KMS-11 (cell line): ENCODE data around the gene ADPRH.

ENCODE experiments used
- H2AFZ ChIP-seq: fragments of 200-600 bp; sonication (generic); 2 replicates; pipeline ENCODE4 v1.6.1; 2016; ENCODE audit warnings: antibody characterized with exemption, mixed run types, low read depth
- H3K27ac ChIP-seq: fragments of 200-600 bp; sonication (generic); 2 replicates; pipeline ENCODE4 v1.6.1; 2016; ENCODE audit warnings: mild to moderate bottlenecking, mixed run types
- H3K27me3 ChIP-seq: fragments of 200-600 bp; sonication (generic); 2 replicates; pipeline ENCODE4 v1.6.1; 2017; ENCODE audit warnings: mild to moderate bottlenecking, low read depth, mixed run types, moderate library complexity; ENCODE audit not compliant: insufficient read depth
- H3K36me3 ChIP-seq: fragments of 200-600 bp; sonication (generic); 2 replicates; pipeline ENCODE4 v1.6.1; 2017; ENCODE audit warnings: mild to moderate bottlenecking, mixed run types; ENCODE audit not compliant: insufficient read depth
- H3K4me1 ChIP-seq: fragments of 200-600 bp; sonication (generic); 2 replicates; pipeline ENCODE4 v1.6.1; 2016; ENCODE audit warnings: mild to moderate bottlenecking, low read depth, mixed run types; ENCODE audit not compliant: poor library complexity, severe bottlenecking
- H3K4me2 ChIP-seq: fragments of 200-600 bp; sonication (generic); 2 replicates; pipeline ENCODE4 v1.7.0; 2016; ENCODE audit warnings: mild to moderate bottlenecking, mixed run types
- H3K4me3 ChIP-seq: fragments of 200-600 bp; sonication (generic); IDR thresholded peaks from 2 replicates; pipeline ENCODE4 v1.6.1; 2017; ENCODE audit warnings: low read depth, low read length, mixed read lengths; ENCODE audit not compliant: insufficient read depth
- H3K79me2 ChIP-seq: fragments of 200-600 bp; sonication (generic); 2 replicates; pipeline ENCODE4 v1.6.1; 2016; ENCODE audit warnings: low read depth, mixed run types; ENCODE audit not compliant: insufficient read depth
- H3K9ac ChIP-seq: fragments of 200-600 bp; sonication (generic); 2 replicates; pipeline ENCODE4 v1.6.1; 2016; ENCODE audit warnings: mild to moderate bottlenecking, mixed run types
- H4K20me1 ChIP-seq: fragments of 200-600 bp; sonication (generic); 2 replicates; pipeline ENCODE4 v1.6.1; 2016; ENCODE audit warnings: mild to moderate bottlenecking, mixed run types; ENCODE audit not compliant: insufficient read depth
- TF ChIP-seq, protein P1 (sequence below): fragments of 200-600 bp; sonication (generic); conservative IDR thresholded peaks from 2 replicates; pipeline ENCODE4 v1.6.1; 2017; ENCODE audit warnings: low read depth, mild to moderate bottlenecking, antibody characterized with exemption, low read length, moderate library complexity, mixed read lengths

ADPRH gene

GRCh38 chr3:119580067-119580760 is 922 bp downstream of the ADPRH start:
- Histone ChIP-seq H3K4me2 (peak overlapping the region; percentile 57; the same call in 1 of the 2 replicates), H2AFZ (peak overlapping the region; percentile 83), H3K27ac (no peak overlapping the region), H3K36me3 (no peaks in the 10 kb centered on the region), H3K9ac (peak overlapping the region; percentile 51; the same call in 1 of the 2 replicates), H3K27me3 (no peaks in the 10 kb centered on the region; the same call in 1 of the 2 replicates), H3K4me3 (no peak overlapping the region), H3K79me2 (no peaks in the 10 kb centered on the region), H3K4me1 (no peaks in the 10 kb centered on the region), H4K20me1 (no peaks in the 10 kb centered on the region)
- TF ChIP-seq, protein P1, sequence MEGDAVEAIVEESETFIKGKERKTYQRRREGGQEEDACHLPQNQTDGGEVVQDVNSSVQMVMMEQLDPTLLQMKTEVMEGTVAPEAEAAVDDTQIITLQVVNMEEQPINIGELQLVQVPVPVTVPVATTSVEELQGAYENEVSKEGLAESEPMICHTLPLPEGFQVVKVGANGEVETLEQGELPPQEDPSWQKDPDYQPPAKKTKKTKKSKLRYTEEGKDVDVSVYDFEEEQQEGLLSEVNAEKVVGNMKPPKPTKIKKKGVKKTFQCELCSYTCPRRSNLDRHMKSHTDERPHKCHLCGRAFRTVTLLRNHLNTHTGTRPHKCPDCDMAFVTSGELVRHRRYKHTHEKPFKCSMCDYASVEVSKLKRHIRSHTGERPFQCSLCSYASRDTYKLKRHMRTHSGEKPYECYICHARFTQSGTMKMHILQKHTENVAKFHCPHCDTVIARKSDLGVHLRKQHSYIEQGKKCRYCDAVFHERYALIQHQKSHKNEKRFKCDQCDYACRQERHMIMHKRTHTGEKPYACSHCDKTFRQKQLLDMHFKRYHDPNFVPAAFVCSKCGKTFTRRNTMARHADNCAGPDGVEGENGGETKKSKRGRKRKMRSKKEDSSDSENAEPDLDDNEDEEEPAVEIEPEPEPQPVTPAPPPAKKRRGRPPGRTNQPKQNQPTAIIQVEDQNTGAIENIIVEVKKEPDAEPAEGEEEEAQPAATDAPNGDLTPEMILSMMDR: no peak

DNA sequence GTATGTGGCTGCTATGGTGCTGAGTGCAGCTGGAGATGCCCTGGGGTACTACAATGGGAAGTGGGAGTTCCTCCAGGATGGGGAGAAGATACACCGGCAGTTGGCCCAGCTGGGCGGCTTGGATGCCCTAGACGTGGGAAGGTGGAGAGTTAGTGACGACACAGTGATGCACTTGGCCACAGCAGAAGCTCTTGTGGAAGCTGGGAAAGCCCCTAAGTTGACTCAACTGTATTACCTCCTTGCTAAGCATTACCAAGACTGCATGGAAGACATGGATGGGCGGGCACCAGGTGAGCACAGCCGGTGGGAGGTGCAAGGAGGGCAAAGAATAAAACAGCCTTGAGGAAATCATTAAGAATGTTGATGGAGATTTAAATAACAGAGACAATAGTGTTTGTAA is 2.9 kb downstream of the ADPRH start:
- Histone ChIP-seq H4K20me1 (no peaks in the 10 kb centered on the region), H3K9ac (no peak overlapping the region), H2AFZ (no peak overlapping the region), H3K79me2 (no peaks in the 10 kb centered on the region), H3K4me3 (no peak overlapping the region), H3K27ac (no peak overlapping the region), H3K27me3 (no peaks in the 10 kb centered on the region; the same call in 1 of the 2 replicates), H3K36me3 (no peaks in the 10 kb centered on the region), H3K4me2 (no peak overlapping the region), H3K4me1 (no peaks in the 10 kb centered on the region)
- TF ChIP-seq, protein P1: no peak

- Histone ChIP-seq H3K27ac (no peak overlapping the region), H2AFZ (no peak overlapping the region), H4K20me1 (no peaks in the 10 kb centered on the region), H3K4me3 (no peak overlapping the region), H3K27me3 (no peaks in the 10 kb centered on the region), H3K4me1 (no peaks in the 10 kb centered on the region), H3K36me3 (no peaks in the 10 kb centered on the region), H3K79me2 (no peaks in the 10 kb centered on the region), H3K9ac (no peak overlapping the region), H3K4me2 (no peak overlapping the region)
- TF ChIP-seq, protein P1: no peak
These were observed 5.9 kb downstream of the ADPRH start for GRCh38 chr3:119585208-119585607.

DNA sequence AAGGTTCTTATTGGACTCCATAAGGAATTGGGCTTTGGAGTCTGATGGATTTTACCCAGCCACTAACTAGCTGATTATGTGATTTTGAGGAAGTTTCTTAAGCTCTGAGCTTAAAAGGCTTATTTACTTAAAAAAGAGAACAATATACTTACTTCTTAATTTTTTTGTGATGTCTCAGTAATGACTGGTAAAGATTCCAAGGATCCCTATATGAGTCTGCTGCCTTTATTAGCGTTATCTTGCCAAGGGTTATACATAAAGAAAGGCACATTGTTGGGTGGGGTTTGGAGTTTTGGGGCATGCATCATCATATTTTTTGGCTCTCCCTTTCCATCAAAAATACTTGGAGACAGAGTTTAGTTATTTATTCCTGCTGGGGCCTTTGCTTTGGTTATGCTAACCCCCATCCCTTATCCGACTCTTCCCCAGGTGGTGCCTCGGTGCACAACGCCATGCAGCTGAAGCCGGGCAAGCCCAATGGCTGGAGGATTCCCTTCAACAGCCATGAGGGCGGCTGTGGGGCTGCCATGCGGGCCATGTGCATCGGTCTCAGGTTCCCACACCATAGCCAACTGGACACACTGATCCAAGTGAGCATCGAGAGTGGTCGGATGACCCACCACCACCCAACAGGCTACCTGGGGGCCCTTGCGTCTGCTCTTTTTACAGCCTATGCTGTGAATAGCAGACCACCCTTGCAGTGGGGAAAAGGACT is 6.7 kb downstream of the ADPRH start:
- Histone ChIP-seq H2AFZ (no peak overlapping the region), H3K9ac (no peak overlapping the region), H3K27me3 (no peaks in the 10 kb centered on the region), H3K27ac (no peak overlapping the region), H3K4me3 (no peak overlapping the region), H3K79me2 (no peaks in the 10 kb centered on the region), H4K20me1 (no peaks in the 10 kb centered on the region), H3K36me3 (no peaks in the 10 kb centered on the region), H3K4me2 (no peak overlapping the region), H3K4me1 (no peaks in the 10 kb centered on the region)
- TF ChIP-seq, protein P1: no peak
